GM21825 (cell line): ENCODE results near the gene ARHGEF28.

ENCODE experiments used
- ATAC-seq: cut with Tn5 transposase; IDR thresholded peaks from one replicate; pipeline ENCODE4 v1.9.1; 2021; ENCODE audit warnings: mild to moderate bottlenecking, moderate library complexity; ENCODE audit not compliant: unreplicated experiment

The ARHGEF28 gene

DNA sequence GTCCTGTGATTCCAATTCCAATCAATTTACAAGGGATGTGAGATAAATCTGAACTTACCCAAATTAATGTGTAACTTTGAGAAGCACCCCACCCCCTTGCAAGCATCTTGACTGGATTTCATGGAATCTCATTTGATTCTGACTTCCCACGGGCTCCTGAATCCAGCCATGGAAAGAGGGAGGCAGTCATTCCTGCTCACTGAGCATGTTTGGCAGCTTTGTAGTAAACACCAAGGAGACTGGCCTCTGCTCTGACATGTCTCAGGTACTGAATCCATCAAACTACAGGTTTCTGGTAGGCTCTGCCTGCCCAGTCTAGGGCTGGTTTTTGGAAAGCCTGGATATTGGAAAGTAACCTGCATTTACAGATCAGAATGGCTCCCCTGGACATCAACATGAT lies 357.6 kb downstream of the ARHGEF28 start:
- ATAC-seq: no peak

DNA sequence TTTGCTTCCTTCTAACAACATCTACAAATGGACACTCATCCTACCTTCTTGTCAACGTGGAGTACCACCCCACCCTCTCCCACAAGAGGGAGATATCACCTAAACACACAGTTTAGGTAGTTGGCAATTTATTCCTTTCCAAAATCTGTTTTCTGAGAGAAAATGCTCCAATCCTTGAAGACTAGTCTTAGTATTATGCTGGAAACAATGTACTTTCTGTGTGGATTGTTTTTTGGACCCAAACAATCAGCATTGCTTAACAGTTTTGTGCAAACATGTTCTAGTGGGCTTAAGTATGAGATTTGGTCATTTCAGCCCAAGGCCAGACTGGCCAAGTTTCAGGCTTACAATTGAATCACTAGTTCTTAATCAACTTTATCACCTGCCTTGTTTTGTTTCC lies 359.1 kb downstream of the ARHGEF28 start:
- ATAC-seq: no peak

GRCh38 chr5:73986729-73987128 lies 360.7 kb downstream of the ARHGEF28 start:
- ATAC-seq: no peak

- ATAC-seq: no peak
These were observed 361.9 kb downstream of the ARHGEF28 start for GRCh38 chr5:73987915-73988314.

- no peak for ATAC-seq
These were observed 364.0 kb downstream of the ARHGEF28 start for GRCh38 chr5:73989956-73990355.
